Stimulated activated memory B cell treated with anti-CD40 and anti-IgM and Interleukin-4, amounts not matched to agents 10 μg/mL and 1 μg/mL and 100 μg/mL, for 72 hours (primary cell): Measurements from ENCODE around the gene RASSF5.

ENCODE experiments used
- ATAC-seq: fragments of 150-1000 bp; cut with Tn5 transposase; 2 replicates; pipeline ENCODE4 v1.10.0; 2021
- H3K27ac Mint-ChIP-seq: one replicate; pipeline ENCODE4 v1.8.0; 2022; ENCODE audit warnings: mild to moderate bottlenecking, mixed read lengths
- H3K27me3 Mint-ChIP-seq: one replicate; pipeline ENCODE4 v1.8.0; 2022; ENCODE audit warnings: mixed read lengths
- H3K36me3 Mint-ChIP-seq: one replicate; pipeline ENCODE4 v1.8.0; 2022; ENCODE audit warnings: mixed read lengths
- H3K4me1 Mint-ChIP-seq: one replicate; pipeline ENCODE4 v1.8.0; 2022; ENCODE audit warnings: mixed read lengths
- H3K4me3 Mint-ChIP-seq: one replicate; pipeline ENCODE4 v1.8.0; 2022; ENCODE audit warnings: mild to moderate bottlenecking, moderate library complexity, mixed read lengths
- H3K9me3 Mint-ChIP-seq: one replicate; pipeline ENCODE4 v1.8.0; 2022; ENCODE audit warnings: mixed read lengths

The RASSF5 gene

DNA sequence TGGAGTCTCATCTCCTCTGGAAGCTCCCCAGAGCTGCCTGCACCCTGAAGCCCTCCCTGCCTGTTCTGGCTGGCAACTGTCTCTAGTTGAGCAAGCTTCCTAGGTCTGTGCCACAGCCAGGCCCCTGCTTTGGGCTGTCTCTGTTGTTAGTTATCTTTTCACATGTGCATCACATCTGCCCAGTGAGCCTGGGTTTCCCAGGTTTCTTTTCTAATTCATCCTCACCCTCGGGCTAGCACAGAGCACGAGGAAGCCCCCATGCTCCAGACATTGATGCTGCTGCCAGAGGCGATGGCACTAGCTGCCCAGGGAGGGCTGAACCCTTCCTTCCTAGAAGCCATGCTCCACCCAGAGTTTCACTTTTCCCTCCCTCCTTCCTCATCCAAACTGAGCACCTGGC lies 27.2 kb downstream of the RASSF5 start:
- H3K36me3 Mint-ChIP-seq: no peaks in the 10 kb centered on the region
- no peaks in the 10 kb centered on the region for H3K27me3 Mint-ChIP-seq
- peaks cover 6% of the 10 kb centered on the region for H3K4me1 Mint-ChIP-seq
- no peak for ATAC-seq
- no peaks in the 10 kb centered on the region for H3K9me3 Mint-ChIP-seq
- H3K4me3 Mint-ChIP-seq: no peak overlapping the region
- no peak overlapping the region for H3K27ac Mint-ChIP-seq

DNA sequence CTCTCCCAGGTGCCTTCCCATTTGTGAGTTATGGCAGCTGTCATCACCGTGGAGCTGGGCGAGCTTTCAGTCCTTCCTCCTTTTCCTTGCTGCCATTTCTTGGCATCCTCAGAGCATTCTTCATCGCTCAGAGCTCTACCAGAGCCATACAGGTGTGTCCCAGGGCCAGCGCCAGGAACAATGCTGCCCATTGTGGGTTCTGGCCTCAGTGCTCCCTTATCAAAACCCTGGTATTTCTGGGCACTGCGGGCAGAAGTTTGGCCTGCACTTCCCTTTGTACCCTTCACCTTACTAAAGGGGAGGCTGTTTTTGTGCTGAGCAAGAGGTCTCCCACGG lies 28.5 kb downstream of the RASSF5 start:
- Mint-ChIP-seq H3K27ac (no peak overlapping the region), H3K4me1 (peaks cover 6% of the 10 kb centered on the region), H3K4me3 (no peak overlapping the region), H3K27me3 (no peaks in the 10 kb centered on the region), H3K9me3 (no peaks in the 10 kb centered on the region), H3K36me3 (no peaks in the 10 kb centered on the region)
- no peak for ATAC-seq

DNA sequence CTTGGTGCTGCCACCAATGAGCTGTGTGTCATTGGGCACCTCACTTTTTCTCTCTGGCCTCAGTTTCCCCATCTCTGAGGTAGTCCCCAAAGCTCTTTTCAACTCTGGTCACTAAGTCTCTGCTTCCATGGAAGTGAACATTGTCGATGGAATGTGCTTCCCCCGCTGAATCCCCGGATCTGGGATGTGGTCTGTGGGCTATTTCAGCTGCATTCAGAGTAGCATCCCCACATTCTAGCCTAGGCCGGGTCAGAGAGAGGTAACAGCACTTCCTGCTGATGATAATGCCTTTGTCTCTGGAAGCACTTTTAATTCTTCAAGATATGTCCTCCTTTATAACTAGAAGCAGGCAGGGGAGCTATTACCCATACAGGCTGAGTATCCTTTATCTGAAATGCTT lies 29.8 kb downstream of the RASSF5 start:
- no peaks in the 10 kb centered on the region for H3K9me3 Mint-ChIP-seq
- H3K27me3 Mint-ChIP-seq: no peaks in the 10 kb centered on the region
- ATAC-seq: no peak
- no peak overlapping the region for H3K4me3 Mint-ChIP-seq
- H3K4me1 Mint-ChIP-seq: peaks cover 6% of the 10 kb centered on the region
- no peak overlapping the region for H3K27ac Mint-ChIP-seq
- no peaks in the 10 kb centered on the region for H3K36me3 Mint-ChIP-seq

DNA sequence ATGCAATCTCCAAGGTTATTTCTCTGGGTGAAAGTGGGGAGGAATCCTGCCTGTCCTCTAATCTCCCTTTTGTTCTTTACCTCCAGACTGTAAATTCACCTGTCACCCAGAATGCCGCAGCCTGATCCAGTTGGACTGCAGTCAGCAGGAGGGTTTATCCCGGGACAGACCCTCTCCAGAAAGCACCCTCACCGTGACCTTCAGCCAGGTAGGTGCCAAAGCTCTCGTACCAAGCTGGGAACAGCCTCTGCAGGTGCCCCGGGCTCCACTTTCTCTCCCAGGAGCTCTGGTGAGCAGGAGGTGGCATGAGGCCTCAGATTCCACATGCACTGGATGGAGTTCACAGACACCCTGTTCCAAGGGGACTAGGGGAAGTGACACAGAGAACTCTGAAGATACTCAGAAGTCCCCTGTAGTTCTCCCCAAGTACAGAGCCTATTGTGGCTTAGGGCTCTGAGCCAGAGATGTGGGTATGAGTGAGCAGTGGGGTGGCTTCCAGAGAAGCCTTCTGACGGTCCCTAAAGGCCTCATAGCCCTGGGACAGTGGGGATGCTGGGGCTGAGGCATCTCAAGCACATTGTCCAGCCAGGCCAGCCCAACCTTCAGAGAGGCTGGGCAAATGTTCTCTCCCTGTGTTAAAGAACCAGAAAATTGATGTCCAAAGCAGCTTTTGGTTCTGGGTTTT lies 30.9 kb downstream of the RASSF5 start:
- no peak for ATAC-seq
- no peak overlapping the region for H3K4me3 Mint-ChIP-seq
- H3K9me3 Mint-ChIP-seq: no peaks in the 10 kb centered on the region
- no peaks in the 10 kb centered on the region for H3K36me3 Mint-ChIP-seq
- no peak overlapping the region for H3K27ac Mint-ChIP-seq
- no peaks in the 10 kb centered on the region for H3K27me3 Mint-ChIP-seq
- H3K4me1 Mint-ChIP-seq: peaks cover 6% of the 10 kb centered on the region

DNA sequence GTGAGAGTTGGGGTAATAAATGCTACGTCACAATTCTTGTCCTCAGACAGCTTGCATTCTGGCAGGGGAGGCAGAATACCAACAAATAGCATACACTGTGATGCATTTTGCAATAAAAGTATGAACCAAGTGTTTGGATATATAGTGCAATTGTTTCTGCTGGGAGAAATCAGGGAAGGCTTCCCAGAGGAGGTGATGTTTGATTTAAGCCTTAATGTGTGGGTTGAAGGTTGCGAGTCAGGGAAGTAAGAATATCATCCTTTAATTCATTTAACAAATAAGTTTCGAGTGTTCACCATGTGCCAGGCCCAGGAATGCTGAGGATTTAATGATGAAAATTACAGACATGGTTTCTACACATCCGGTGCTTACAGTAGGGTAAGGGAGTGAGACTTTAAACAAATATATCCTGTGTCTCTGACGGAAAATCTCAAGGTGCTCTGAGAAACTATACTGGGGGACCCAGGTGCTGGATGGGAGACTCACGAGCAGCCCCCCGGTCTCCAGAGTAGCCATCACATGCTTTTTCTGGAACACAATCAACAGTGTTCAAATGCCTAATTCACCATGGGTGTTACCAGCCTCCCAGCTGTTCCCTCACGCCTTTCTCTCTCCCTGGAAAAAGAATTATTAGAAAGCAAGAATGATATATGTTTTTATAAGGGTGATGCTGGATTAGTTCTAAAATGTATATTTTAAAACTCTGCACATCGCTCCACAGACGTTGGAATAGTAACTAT lies 31.7 kb downstream of the RASSF5 start:
- Mint-ChIP-seq H3K9me3 (no peaks in the 10 kb centered on the region), H3K27me3 (no peaks in the 10 kb centered on the region), H3K36me3 (no peaks in the 10 kb centered on the region), H3K4me1 (peaks cover 6% of the 10 kb centered on the region), H3K4me3 (no peak overlapping the region), H3K27ac (no peak overlapping the region)
- ATAC-seq: no peak

DNA sequence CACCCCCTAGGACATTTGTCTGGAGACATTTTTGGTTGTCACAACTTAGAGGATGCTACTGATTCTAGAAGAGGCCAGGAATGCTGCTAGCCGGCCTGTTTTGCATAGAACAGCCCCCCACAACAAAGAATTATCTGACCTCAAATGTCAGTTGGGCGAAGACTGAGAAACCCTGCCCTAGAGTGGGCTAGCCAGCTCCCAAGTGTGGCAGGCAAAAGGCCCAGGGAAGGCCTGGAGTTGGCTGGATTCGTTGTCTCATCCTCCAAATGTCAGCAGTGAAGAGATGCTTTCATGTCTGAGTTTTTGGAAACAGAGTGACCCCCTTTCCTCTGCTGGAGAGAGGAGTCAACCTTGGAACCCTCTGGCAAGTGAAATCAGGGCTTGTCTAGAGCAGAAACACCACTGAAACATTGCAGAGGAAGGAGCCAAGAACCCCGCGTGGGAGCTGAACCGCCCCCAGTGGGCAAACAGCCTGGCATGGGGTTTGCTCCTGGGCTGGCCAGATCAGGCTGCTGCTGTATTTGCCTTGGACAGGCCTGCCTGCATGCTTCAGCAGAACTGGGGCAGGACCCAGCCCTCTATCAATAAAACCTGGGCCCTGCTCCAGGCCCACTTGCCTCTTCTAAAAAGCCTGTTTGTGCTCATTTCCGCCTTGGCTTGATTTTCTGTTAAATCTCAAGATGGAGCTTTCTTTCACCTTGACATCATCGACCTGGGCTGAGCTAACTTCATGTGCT lies 32.9 kb downstream of the RASSF5 start:
- Mint-ChIP-seq H3K36me3 (no peaks in the 10 kb centered on the region), H3K4me1 (peaks cover 11% of the 10 kb centered on the region), H3K4me3 (no peak overlapping the region), H3K9me3 (no peaks in the 10 kb centered on the region), H3K27ac (no peak overlapping the region), H3K27me3 (no peaks in the 10 kb centered on the region)
- no peak for ATAC-seq

DNA sequence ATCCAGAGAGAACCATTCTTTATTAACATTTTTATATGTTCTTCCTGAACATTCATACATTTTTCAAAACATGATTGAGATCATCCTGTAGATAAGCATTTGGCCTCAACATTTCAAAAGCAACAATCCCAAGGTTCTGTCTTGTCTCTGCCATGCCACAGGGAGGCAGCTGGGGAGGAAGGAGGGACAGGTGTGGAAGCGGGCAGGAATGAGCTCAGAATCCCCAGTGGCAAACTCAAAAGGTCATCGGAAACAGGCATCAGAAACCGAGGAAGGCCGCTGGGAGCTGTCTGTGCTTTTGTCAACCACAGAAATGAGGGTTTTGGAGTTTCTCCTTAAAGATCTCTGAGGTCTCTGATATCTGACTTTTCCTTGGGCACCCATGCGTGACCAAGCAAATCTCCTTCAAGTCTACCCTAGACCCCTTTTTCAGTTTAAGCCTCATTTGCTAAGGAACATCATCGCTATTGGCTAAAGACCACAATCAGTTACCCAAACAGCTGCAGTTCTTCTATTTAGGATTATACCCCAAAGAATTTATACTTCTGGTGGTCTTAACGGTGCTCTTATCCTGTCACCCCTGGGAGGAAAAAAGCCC lies 34.0 kb downstream of the RASSF5 start:
- Mint-ChIP-seq H3K27ac (no peak overlapping the region), H3K36me3 (no peaks in the 10 kb centered on the region), H3K4me1 (peaks cover 7% of the 10 kb centered on the region), H3K27me3 (no peaks in the 10 kb centered on the region), H3K4me3 (no peak overlapping the region), H3K9me3 (no peaks in the 10 kb centered on the region)
- no peak for ATAC-seq

DNA sequence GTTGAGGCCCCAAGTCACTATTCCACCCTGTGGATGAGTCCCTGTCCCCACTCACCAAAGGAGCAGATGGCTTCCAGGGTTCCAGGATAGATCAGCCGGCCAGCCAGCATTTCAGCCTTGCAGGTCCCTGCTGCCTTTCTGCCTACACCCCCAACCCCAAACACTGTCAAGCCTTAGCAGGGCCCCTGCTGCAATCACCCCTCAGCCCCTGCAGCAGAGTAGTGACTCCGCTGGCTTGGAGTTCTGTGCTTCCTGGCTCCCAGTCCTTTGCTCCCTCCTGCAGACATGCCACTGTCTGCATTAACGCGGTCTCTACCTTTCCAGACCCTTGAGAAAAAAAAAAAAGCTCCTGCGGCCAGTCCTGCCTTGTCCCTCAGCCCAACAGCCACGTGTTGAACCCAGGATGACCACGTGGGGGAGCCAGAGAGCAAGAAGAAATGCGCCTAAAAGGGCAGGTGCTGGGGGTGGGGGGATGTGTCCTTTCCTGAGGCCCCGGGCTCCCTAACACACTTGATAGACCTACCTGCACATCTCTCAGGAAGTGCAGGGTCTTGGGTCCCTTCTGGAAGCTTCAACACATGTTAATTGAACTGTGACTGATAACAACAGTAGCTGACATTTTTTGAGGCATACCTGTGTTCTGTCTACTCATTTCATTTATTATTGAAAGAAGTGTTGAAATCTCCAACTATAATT lies 37.4 kb downstream of the RASSF5 start:
- Mint-ChIP-seq H3K36me3 (no peaks in the 10 kb centered on the region), H3K4me1 (peaks cover 7% of the 10 kb centered on the region), H3K27me3 (no peaks in the 10 kb centered on the region), H3K4me3 (no peak overlapping the region), H3K9me3 (no peaks in the 10 kb centered on the region), H3K27ac (peak overlapping the region; percentile 73)
- ATAC-seq: peak; percentile 82

DNA sequence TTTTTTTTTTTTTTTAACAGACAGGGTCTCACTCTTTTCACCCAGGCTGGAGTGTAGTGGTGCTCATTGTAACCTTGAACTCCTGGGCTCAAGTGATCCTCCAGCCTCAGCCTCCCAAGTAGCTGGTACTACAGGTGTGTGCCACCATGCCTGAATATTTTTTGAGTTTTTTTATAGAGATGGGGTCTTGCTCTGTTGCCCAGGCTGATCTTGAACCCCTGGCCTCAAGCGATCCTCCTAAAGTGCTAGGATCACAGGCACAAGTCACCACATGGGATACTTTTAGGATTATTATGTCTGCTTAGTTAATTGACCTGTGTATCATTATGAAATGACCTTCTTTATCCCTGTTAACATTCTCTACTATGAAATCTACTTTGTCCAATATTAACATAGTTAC lies 38.0 kb downstream of the RASSF5 start:
- Mint-ChIP-seq H3K4me1 (peaks cover 7% of the 10 kb centered on the region), H3K36me3 (no peaks in the 10 kb centered on the region), H3K27ac (peak overlapping the region; percentile 73), H3K4me3 (no peak overlapping the region), H3K9me3 (no peaks in the 10 kb centered on the region), H3K27me3 (no peaks in the 10 kb centered on the region)
- ATAC-seq: no peak

DNA sequence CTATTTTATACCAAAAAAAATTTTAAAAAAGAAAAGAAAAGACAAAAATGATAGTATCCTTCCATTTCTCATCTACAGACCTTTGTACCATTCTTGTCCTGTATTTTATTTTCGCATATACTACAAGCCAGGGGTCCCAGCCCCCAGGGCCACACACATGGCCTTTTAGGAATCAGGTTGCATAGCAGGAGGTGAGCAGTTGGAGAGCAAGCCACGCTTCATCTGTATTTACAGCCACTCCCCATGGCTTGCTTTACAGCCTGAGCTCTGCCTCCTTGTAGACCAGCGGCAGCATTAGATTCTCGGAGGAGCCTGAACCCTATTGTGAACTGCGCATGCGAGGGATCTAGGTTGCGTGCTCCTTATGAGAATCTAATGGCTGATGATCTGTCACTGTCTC lies 39.8 kb downstream of the RASSF5 start:
- Mint-ChIP-seq H3K4me1 (peaks cover 15% of the 10 kb centered on the region), H3K9me3 (no peaks in the 10 kb centered on the region), H3K27me3 (no peaks in the 10 kb centered on the region), H3K27ac (no peak overlapping the region), H3K36me3 (no peaks in the 10 kb centered on the region), H3K4me3 (no peak overlapping the region)
- ATAC-seq: no peak

DNA sequence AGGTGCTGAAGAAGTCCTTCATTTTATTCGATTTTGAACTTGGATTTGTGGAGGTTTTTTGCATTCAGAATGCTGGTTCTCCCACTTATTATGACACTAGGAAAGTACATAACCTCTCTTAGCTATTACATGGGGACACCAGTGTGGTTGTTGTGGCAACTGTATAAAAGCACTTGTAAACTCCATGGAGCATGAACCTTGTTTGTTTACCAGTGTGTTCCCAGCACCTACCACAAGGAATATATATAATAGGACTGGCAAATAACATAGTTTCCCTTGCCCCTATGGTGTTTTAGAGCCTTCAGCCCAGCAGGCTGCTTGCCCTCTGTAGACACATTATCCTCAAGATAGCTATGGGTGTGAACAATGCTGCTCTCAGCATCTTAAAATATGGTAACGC lies 43.1 kb downstream of the RASSF5 start:
- no peak overlapping the region for H3K27ac Mint-ChIP-seq
- H3K36me3 Mint-ChIP-seq: no peaks in the 10 kb centered on the region
- no peak overlapping the region for H3K4me3 Mint-ChIP-seq
- H3K27me3 Mint-ChIP-seq: no peaks in the 10 kb centered on the region
- ATAC-seq: no peak
- H3K4me1 Mint-ChIP-seq: peaks cover 19% of the 10 kb centered on the region
- H3K9me3 Mint-ChIP-seq: no peaks in the 10 kb centered on the region

DNA sequence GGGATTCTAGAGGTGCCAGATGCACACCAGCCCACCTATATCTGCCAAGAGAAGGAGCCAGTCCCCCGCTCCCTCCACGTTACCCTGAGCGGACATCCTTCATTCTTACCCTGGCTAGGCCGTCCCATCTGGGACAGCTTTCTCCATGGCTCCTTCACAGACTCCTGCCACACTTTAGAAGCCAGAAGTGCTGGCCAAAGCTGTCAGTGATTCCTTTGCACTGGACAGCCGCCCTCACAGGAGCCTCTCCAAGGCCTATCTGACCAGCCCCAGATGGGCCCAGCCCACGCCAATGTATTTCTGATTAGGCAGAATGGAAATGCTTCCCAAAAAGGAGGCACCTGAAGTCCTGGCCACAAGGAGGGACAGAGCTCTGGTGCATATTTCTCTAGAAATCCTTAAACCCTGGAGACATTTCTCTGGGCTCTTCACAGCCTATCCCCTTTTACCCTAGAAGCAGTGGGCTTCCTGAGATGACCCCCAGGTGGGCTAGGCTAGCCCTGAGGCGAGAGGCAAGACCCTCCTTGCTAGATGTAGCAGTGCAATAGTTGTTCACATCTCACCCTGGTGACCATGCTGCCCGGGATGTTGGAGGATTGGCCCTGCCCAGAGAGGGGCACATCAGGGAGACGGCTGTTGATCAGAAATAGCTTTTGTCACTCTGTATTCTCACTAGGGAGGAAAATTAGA lies 44.1 kb downstream of the RASSF5 start:
- H3K27me3 Mint-ChIP-seq: no peaks in the 10 kb centered on the region
- H3K9me3 Mint-ChIP-seq: no peaks in the 10 kb centered on the region
- H3K4me1 Mint-ChIP-seq: peaks cover 29% of the 10 kb centered on the region
- no peaks in the 10 kb centered on the region for H3K36me3 Mint-ChIP-seq
- ATAC-seq: no peak
- peak overlapping the region; percentile 8 for H3K27ac Mint-ChIP-seq
- H3K4me3 Mint-ChIP-seq: no peak overlapping the region

DNA sequence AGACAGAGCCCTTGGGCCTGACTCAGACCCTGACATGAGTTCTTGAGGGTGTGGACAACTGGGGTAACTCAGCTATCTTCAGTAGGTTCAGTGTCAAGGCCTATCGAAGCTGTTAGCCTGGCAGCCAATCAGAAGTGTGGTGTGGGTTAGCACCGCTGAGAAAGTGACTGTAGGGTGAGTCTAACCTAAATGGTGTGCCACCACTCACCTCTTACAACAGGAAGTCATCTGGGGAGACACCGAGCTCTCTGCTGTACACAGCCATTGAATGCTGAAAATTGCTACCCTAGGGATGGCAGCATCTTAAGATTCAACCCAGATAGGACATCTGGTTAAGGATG lies 44.6 kb downstream of the RASSF5 start:
- ATAC-seq: no peak
- peak overlapping the region; percentile 8 for H3K27ac Mint-ChIP-seq
- no peak overlapping the region for H3K4me3 Mint-ChIP-seq
- no peaks in the 10 kb centered on the region for H3K9me3 Mint-ChIP-seq
- H3K4me1 Mint-ChIP-seq: peaks cover 31% of the 10 kb centered on the region
- no peaks in the 10 kb centered on the region for H3K36me3 Mint-ChIP-seq
- H3K27me3 Mint-ChIP-seq: no peaks in the 10 kb centered on the region

DNA sequence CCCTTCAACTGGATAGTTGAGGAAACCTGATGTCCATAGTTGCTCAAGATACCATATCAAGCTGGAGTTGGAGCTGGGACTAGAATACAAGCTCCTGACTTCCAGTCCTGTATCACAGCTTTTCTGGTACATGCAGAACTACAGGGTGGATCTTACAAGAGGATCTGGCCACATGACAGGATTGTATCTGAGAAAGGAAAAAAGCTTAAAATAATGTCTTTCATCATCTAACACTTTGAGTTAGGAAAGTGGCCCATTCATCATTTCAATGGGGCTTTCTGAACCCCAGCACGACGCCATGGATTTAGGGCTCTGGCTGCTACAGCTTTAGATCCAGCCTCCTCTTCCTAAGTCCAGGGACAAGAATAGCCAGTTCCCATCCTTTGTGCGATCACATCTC lies 46.9 kb downstream of the RASSF5 start:
- no peaks in the 10 kb centered on the region for H3K27me3 Mint-ChIP-seq
- no peaks in the 10 kb centered on the region for H3K36me3 Mint-ChIP-seq
- no peak overlapping the region for H3K4me3 Mint-ChIP-seq
- H3K27ac Mint-ChIP-seq: no peak overlapping the region
- peaks cover 39% of the 10 kb centered on the region for H3K4me1 Mint-ChIP-seq
- H3K9me3 Mint-ChIP-seq: no peaks in the 10 kb centered on the region
- ATAC-seq: no peak
